HG02571 (cell line): Measurements from ENCODE around the gene EPN3.

Source experiments
- ATAC-seq: cut with Tn5 transposase; IDR thresholded peaks from one replicate; pipeline ENCODE4 v1.9.1; 2021; ENCODE audit warnings: mild to moderate bottlenecking, moderate library complexity; ENCODE audit not compliant: unreplicated experiment

Gene EPN3

DNA sequence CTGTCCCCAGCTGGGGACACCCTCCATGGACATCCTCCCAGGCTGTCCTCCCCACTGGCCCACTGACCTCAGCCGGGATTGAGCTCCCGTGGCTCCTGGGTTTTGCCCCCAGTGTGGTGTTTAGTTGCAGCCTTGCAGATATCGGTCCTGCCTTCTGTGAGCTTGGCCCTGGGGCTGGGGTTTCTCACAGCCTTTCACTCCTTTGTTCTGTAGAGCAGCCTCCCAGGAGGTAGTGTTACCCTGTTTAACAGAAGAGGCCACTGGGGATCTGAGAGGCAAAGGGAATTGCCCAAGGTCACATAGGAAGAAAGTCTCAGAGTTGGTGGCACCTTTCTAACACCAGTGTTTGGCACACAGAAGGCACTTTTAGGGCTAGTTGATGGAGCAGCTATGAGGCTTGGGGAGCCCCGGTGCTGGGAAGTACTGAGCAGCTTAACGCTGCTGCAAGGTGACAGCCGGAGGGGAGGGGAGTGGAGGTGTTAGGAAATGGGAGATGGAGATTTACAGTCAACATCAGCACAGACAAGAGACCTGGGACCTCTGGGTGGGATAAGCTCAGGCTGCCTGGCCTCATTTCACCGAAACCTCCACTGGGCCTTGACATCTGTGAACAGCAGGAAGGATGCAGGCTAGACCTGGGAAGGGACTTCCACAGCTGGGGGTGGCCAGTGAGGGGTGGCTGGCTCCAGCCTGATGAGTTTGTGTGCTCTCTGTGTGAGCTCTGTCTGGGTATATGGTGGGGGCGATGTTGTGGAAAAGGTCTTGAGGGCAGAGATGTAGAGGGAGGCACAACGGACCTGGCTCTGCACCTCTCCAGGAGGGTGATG lies 54.1 kb downstream of the EPN3 start:
- ATAC-seq: no peak

- ATAC-seq: no peak
Observed at GRCh38 chr17:50587571-50587970, 55.0 kb downstream of the EPN3 start.

DNA sequence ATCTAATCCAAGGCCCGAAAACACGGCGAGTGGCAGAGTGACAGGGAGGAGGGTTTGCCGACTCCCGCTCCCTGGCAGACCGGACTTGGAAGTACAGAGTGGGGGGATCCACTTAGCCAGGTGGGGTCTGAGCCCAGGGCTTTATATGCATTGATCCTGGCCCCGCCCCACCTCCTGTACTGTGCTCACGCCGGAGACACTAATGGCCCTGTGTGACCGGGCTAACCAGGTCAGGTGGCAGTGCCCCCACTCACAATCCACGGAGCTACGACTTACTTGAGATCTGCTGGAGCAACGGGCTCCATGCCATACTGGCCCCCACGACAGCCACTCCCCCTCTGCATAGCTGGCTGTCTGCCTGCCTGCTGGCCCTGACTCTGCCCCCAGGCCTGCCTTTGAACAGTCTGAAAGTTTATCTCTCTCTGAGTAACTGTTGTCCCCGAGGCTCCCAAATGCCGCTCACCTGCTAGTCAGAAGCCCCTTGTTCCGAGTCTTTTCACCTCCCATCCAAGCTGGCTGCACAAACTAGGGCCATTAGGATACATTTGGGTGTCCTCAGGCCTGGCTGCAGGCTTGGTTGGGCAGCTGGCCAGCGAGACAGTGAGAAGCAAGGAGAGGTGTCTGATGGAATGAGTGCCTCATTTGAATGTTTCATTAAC lies 56.0 kb downstream of the EPN3 start:
- ATAC-seq: no peak

DNA sequence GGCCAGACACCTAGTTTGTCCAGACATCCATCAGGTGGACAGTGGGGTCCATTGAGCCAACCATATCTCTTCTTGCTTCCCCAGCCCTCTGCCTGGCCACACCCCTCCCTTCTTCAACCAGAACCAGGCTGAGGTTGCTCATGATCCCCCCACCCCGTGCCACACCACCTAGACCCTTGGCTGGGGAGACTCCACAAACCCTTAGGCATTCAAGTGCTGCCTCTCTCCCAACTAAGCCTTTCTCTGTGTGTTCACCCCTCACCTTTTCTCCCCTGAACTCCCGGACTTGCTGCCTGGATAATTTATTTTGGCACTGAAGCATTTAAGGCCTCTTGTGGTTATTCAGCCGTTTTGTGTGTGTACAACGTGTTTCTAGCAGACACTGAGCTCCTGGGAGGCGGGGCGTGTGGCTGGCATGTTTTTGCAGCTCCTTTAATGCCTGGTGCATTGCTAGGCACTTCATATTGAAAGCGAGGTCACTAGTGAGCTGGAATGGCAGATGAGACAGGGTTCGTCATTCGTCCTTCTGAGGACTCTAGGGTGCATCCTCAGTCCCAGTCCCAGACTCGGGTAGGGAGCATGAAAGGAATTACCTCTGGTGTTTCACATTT lies 56.7 kb downstream of the EPN3 start:
- no peak for ATAC-seq

- no peak for ATAC-seq
Observed at GRCh38 chr17:50590946-50591737, 58.6 kb downstream of the EPN3 start.

GRCh38 chr17:50593321-50593720 lies 60.8 kb downstream of the EPN3 start:
- no peak for ATAC-seq
